OCI-LY7 (cell line): ENCODE measurements around the gene PRKAG2. TPM values are rescaled to one million over a fixed set of nuclear protein-coding genes. Genes with fewer than 3 reads are reported as not detected.

Source experiments
- BruUV-seq: library from RNA; stranded (reverse); fragments of 400-500 nt; replicated peaks from 2 replicates; lab custom pipeline; 2021; lab: Mats Ljungman, UMichigan
- CTCF ChIA-PET: fragments of 300-600 bp; sonication (Branson Sonifier 250); formaldehyde crosslinking; loops from one replicate; lab custom pipeline; 2022; ENCODE audit warnings: antibody characterized with exemption; ENCODE audit not compliant: unreplicated experiment; lab: Charles Lee
- POLR2A ChIA-PET: fragments of 300-600 bp; sonication (Branson Sonifier 250); formaldehyde crosslinking; loops from one replicate; lab custom pipeline; 2022; ENCODE audit warnings: antibody characterized with exemption; lab: Charles Lee
- DNase-seq: peaks from one replicate; pipeline ENCODE4 v3.0.0-alpha.2; 2015; ENCODE audit warnings: low spot score
- H2AFZ ChIP-seq: fragments of 200-600 bp; sonication (generic), shearing (Covaris generic); 2 replicates; pipeline ENCODE4 v1.6.1; 2014; ENCODE audit warnings: mild to moderate bottlenecking, antibody characterized with exemption, low read length, moderate library complexity
- H3K27ac ChIP-seq: fragments of 200-600 bp; sonication (generic); 2 replicates; pipeline ENCODE4 v1.5.1; 2014; ENCODE audit warnings: mixed run types, low read depth, mild to moderate bottlenecking, moderate library complexity, low read length, inconsistent platforms; ENCODE audit not compliant: poor library complexity, severe bottlenecking
- H3K36me3 ChIP-seq: fragments of 200-600 bp; sonication (generic); 2 replicates; pipeline ENCODE4 v1.6.1; 2014; ENCODE audit warnings: mild to moderate bottlenecking, antibody characterized with exemption, low read length, moderate library complexity, mixed read lengths; ENCODE audit not compliant: insufficient read depth
- H3K4me1 ChIP-seq: fragments of 200-600 bp; sonication (generic); 2 replicates; pipeline ENCODE4 v1.5.1; 2014; ENCODE audit warnings: mild to moderate bottlenecking, low read length; ENCODE audit not compliant: insufficient read depth, poor library complexity, severe bottlenecking
- H3K4me2 ChIP-seq: fragments of 200-600 bp; sonication (generic); 2 replicates; pipeline ENCODE4 v1.6.1; 2014; ENCODE audit warnings: mild to moderate bottlenecking, low read length
- H3K4me3 ChIP-seq: fragments of 200-600 bp; sonication (generic); 2 replicates; pipeline ENCODE4 v1.5.1; 2014; ENCODE audit warnings: mild to moderate bottlenecking, low read depth, low read length; ENCODE audit not compliant: poor library complexity, severe bottlenecking
- H3K79me2 ChIP-seq: fragments of 200-600 bp; sonication (generic); 2 replicates; pipeline ENCODE4 v1.6.1; 2016; ENCODE audit warnings: low read depth, mild to moderate bottlenecking, low read length, moderate library complexity, mixed read lengths; ENCODE audit not compliant: insufficient read depth
- H3K9me2 ChIP-seq: fragments of 200-600 bp; sonication (generic); 2 replicates; pipeline ENCODE4 v1.6.1; 2016; ENCODE audit warnings: mild to moderate bottlenecking, low read length, mixed read lengths; ENCODE audit not compliant: insufficient read depth
- H3K9me3 ChIP-seq: fragments of 200-600 bp; sonication (generic); 2 replicates; pipeline ENCODE4 v1.6.1; 2014; ENCODE audit warnings: mild to moderate bottlenecking, mixed run types, low read length, mixed read lengths
- H4K20me1 ChIP-seq: fragments of 200-600 bp; sonication (generic); 2 replicates; pipeline ENCODE4 v1.6.1; 2014; ENCODE audit warnings: mild to moderate bottlenecking, antibody characterized with exemption, low read length, moderate library complexity, mixed read lengths; ENCODE audit not compliant: insufficient read depth
- CTCF ChIP-seq: fragments of 200-600 bp; sonication (generic); conservative IDR thresholded peaks from 2 replicates; pipeline ENCODE4 v1.5.1; 2014; ENCODE audit warnings: mild to moderate bottlenecking, antibody characterized with exemption, low read length, moderate library complexity, mixed read lengths
- EZH2phosphoT487 ChIP-seq: fragments of 200-600 bp; sonication (generic); IDR thresholded peaks from 2 replicates; pipeline ENCODE4 v1.6.1; 2018; ENCODE audit warnings: low read depth, borderline replicate concordance, mild to moderate bottlenecking, mixed run types, antibody characterized with exemption, low read length, moderate library complexity, mixed read lengths
- intact Hi-C: fragments of 100-400 bp; cut with micrococcal nuclease; formaldehyde crosslinking; loops from one replicate; pipeline ENCODE4 v1.10.0; 2022; ENCODE audit not compliant: unreplicated experiment
- total RNA-seq, 2 experiments: library from RNA; depleted of rRNA in 1 of 2; stranded (reverse); fragments of >200 nt in 1 of 2; shearing (Covaris generic) in 1 of 2; gene quantifications; 2 replicates each; pipeline ENCODE4 v1.2.3, GENCODE V29; 2014 to 2022

Gene PRKAG2
- total RNA-seq, 2 experiments from 2014 or later = 1.2 to 5.1 TPM

GRCh38 chr7:151551820-151552219, 325.1 kb downstream of the PRKAG2 start:
- Histone ChIP-seq H3K9me2 (no peaks in the 10 kb centered on the region), H3K9me3 (no peaks in the 10 kb centered on the region), H3K79me2 (no peaks in the 10 kb centered on the region), H3K4me1 (no peaks in the 10 kb centered on the region), H3K4me2 (no peak overlapping the region), H3K27ac (no peak overlapping the region), H4K20me1 (no peaks in the 10 kb centered on the region), H3K36me3 (no peaks in the 10 kb centered on the region), H3K4me3 (no peak overlapping the region), H2AFZ (no peak overlapping the region)
- ChIA-PET POLR2A (no interaction called here), CTCF (no interaction called here)
- no peak for TF ChIP-seq EZH2phosphoT487
- TF ChIP-seq CTCF = no peak
- intact Hi-C loops = no loop called here
- DNase-seq = no peak
- BruUV-seq = no TSS peak

GRCh38 chr7:151550656-151551286, 326.1 kb downstream of the PRKAG2 start:
- CTCF ChIA-PET = no interaction called here
- POLR2A ChIA-PET = no interaction called here

More at GRCh38 chr7:151550656-151551286, 326.1 kb downstream of the PRKAG2 start:
- Histone ChIP-seq H3K79me2 (no peaks in the 10 kb centered on the region), H3K9me2 (no peaks in the 10 kb centered on the region), H3K27ac (no peak overlapping the region), H3K36me3 (no peaks in the 10 kb centered on the region), H3K4me2 (no peak overlapping the region), H3K4me1 (no peaks in the 10 kb centered on the region), H3K9me3 (no peaks in the 10 kb centered on the region), H4K20me1 (no peaks in the 10 kb centered on the region), H3K4me3 (no peak overlapping the region), H2AFZ (no peak overlapping the region)
- intact Hi-C loops = no loop called here
- no peak for TF ChIP-seq CTCF
- no peak for TF ChIP-seq EZH2phosphoT487
- DNase-seq = no peak
- BruUV-seq = no TSS peak
